GM10847 (cell line): Measurements from ENCODE around the gene PEX3.

Experiments
- POLR2A ChIP-seq: IDR thresholded peaks from 2 replicates; pipeline ENCODE4 v1.6.1; 2011; ENCODE audit not compliant: insufficient read length; ENCODE audit errors: extremely low read depth

PEX3 gene

GRCh38 chr6:143450453-143451371, at the start of gene PEX3, which contains the start of gene ADAT2:
PEX3 (plus strand) TSS chr6:143450805; CDS start chr6:143451043, 238 bp downstream.
ADAT2 (minus strand) TSS chr6:143450695; CDS start chr6:143450658, 37 bp downstream.
- peak; percentile 90 for TF ChIP-seq POLR2A

- TF ChIP-seq POLR2A, result no peak
These were observed 49.5 kb upstream of the PEX3 start for GRCh38 chr6:143401068-143401446.

GRCh38 chr6:143401636-143402370, 48.8 kb upstream of the PEX3 start:
- TF ChIP-seq POLR2A, result no peak

- no peak for TF ChIP-seq POLR2A
These were observed 47.8 kb upstream of the PEX3 start for GRCh38 chr6:143402721-143403336.

GRCh38 chr6:143405373-143406154, 45.0 kb upstream of the PEX3 start:
- TF ChIP-seq POLR2A, result no peak

- TF ChIP-seq POLR2A, result no peak
These were observed 43.9 kb upstream of the PEX3 start for GRCh38 chr6:143406673-143407072.

- no peak for TF ChIP-seq POLR2A
These were observed 42.3 kb upstream of the PEX3 start for GRCh38 chr6:143408151-143408786.

GRCh38 chr6:143408787-143409162, 41.8 kb upstream of the PEX3 start:
- TF ChIP-seq POLR2A, result no peak

- TF ChIP-seq POLR2A, result no peak
These were observed 39.7 kb upstream of the PEX3 start for GRCh38 chr6:143410859-143411270.

- TF ChIP-seq POLR2A, result no peak
These were observed 35.8 kb upstream of the PEX3 start for GRCh38 chr6:143414769-143415168.

GRCh38 chr6:143419526-143419925, 31.1 kb upstream of the PEX3 start:
- TF ChIP-seq POLR2A, result no peak

GRCh38 chr6:143426026-143426425, 24.6 kb upstream of the PEX3 start:
- no peak for TF ChIP-seq POLR2A

GRCh38 chr6:143427109-143427817, 23.3 kb upstream of the PEX3 start:
- TF ChIP-seq POLR2A, result no peak

GRCh38 chr6:143429970-143430369, 20.6 kb upstream of the PEX3 start:
- no peak for TF ChIP-seq POLR2A

GRCh38 chr6:143431226-143431625, 19.4 kb upstream of the PEX3 start:
- TF ChIP-seq POLR2A, result no peak
